Measurements from ENCODE around the gene OTOP1.
"Not testable (repeated sequence)": the region's sequence is repeated elsewhere in the genome, so short reads cannot be mapped to it uniquely, and the experiment has no call there.

The OTOP1 gene

GRCh38 chr4:4185528-4185927, 41.2 kb downstream of the OTOP1 start:
- H3K4me3 ChIP-seq (replicated peaks; ENCODE audit: low read depth, low read length) = no peak overlapping the region
- no peak for DNase-seq (ENCODE audit: low read depth)
- TF ChIP-seq, protein P1, sequence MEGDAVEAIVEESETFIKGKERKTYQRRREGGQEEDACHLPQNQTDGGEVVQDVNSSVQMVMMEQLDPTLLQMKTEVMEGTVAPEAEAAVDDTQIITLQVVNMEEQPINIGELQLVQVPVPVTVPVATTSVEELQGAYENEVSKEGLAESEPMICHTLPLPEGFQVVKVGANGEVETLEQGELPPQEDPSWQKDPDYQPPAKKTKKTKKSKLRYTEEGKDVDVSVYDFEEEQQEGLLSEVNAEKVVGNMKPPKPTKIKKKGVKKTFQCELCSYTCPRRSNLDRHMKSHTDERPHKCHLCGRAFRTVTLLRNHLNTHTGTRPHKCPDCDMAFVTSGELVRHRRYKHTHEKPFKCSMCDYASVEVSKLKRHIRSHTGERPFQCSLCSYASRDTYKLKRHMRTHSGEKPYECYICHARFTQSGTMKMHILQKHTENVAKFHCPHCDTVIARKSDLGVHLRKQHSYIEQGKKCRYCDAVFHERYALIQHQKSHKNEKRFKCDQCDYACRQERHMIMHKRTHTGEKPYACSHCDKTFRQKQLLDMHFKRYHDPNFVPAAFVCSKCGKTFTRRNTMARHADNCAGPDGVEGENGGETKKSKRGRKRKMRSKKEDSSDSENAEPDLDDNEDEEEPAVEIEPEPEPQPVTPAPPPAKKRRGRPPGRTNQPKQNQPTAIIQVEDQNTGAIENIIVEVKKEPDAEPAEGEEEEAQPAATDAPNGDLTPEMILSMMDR (IDR thresholded peaks at IDR 0.05; ENCODE audit: low read length, missing control alignments) = no peak

DNA sequence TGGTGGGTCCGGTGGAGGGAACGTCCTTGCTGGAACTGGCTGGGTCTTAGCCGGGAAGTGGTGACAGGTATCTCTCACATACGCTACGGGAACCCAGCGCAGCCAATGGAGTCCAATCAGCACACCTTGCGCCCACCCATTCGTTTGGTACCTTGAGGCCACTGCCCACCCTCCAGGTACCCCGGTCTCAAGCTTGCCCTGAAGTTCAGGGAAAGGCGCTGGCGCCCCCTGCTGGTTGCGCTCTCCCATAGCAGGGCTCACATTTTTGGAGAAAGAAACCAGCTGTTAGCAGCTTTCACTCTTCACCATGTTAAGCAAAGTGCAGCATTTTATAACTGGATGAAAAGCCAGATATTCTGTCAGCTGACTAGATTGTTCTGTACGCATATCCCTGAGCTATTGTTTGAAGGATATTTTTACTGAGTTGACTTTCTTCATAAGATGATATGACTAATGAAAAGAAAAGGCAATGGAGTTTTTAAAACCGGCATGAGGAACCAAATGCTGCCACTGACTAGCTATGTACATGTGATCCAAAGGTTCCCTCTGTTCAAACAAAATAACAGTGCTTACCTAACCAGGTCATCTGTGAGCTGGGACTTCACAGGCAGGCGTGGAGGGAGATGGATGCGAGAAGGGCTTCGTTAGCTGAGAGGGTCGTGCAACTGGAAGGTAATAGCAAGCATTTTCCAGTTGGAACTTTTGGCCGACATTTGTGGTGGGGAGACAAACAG, 43.7 kb downstream of the OTOP1 start:
- DNase-seq (ENCODE audit: low read depth) = peak; percentile 15

GRCh38 chr4:4170596-4171150, 56.1 kb downstream of the OTOP1 start:
- TF ChIP-seq, protein P1 (IDR thresholded peaks at IDR 0.05; ENCODE audit: low read length, missing control alignments) = no peak
- no peak for DNase-seq (ENCODE audit: low read depth)
- no peak overlapping the region for H3K4me3 ChIP-seq (replicated peaks; ENCODE audit: low read depth, low read length)

More for the DNA sequence above, 43.7 kb downstream of the OTOP1 start:
- TF ChIP-seq, protein P1 (IDR thresholded peaks at IDR 0.05; ENCODE audit: low read length, missing control alignments) = peak; percentile 57
- H3K4me3 ChIP-seq (replicated peaks; ENCODE audit: low read depth, low read length) = no peak overlapping the region

DNA sequence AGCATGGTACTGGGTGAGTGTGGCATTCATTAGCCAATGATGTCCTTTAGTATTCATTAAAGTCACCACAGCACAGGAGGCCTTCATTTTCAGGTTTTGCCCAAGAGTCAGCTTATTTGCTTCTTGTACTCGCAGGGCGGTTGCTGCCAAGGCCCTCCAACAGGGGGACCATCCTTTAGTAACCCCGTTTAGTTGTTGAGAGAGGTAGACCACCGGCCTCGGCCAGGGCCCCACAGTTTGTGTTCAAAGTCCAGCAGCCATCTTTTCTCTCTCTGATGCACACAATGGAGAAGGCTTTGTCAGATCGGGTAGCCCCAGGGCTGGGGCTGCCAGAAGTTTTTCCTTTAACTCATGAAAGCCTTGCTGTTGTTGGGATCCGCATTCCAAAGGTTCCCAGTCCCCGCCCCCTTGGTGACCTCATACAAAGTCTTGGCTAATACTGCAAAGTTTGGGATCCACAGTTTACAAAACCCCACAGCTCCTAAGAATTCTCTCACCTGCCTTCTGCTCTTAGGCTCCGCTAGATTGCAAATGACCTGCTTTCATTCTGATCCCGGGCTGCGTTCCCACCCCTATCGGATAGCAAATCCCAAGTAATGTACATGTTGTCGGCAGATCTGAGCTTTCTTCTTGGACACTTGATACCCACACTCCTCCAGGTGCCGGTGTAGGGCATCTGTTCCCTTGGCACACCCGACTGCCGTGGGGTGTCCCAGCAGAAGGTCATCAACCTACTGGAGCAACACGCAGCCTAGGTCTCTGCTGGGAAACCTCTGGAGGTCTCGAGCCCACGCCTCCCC, 58.5 kb downstream of the OTOP1 start:
- not testable (repeated sequence) for DNase-seq (ENCODE audit: low read depth); H3K4me3 ChIP-seq (replicated peaks; ENCODE audit: low read depth, low read length)

- not testable (repeated sequence) for H3K4me3 ChIP-seq (replicated peaks; ENCODE audit: low read depth, low read length); DNase-seq (ENCODE audit: low read depth)
These were observed 59.7 kb downstream of the OTOP1 start for GRCh38 chr4:4166986-4167385.

GRCh38 chr4:4165701-4166392, 60.9 kb downstream of the OTOP1 start:
- not testable (repeated sequence) for H3K4me3 ChIP-seq (replicated peaks; ENCODE audit: low read depth, low read length); DNase-seq (ENCODE audit: low read depth)

DNA sequence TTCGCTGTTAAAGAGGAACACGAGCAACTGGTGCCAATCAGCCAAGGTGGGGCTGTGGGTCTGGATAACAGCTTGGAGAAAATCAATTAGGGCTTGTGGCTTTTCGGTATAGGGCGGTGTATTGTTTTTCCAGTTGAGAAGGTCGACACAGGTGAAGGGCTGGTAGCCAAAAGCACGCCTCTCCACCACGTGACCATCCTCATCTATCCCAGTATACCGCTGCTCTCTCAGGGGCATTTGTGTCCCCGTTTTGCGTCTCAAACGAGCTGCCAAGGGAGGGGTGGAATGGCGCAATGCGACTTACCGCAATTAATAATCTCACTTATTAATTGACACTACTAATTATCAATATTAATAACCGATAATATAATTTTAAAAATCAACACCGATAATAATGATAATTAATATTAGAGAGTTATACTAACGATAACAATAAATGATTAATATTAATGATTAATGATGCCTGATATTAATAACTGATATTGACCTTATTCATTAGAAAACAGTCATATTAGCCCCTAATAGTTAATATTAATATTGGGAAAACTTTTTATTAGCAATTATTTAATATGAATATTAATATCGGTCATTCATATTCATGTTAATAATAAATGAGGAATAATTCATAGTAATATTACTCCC, 62.1 kb downstream of the OTOP1 start:
- not testable (repeated sequence) for H3K4me3 ChIP-seq (replicated peaks; ENCODE audit: low read depth, low read length); DNase-seq (ENCODE audit: low read depth)

DNA sequence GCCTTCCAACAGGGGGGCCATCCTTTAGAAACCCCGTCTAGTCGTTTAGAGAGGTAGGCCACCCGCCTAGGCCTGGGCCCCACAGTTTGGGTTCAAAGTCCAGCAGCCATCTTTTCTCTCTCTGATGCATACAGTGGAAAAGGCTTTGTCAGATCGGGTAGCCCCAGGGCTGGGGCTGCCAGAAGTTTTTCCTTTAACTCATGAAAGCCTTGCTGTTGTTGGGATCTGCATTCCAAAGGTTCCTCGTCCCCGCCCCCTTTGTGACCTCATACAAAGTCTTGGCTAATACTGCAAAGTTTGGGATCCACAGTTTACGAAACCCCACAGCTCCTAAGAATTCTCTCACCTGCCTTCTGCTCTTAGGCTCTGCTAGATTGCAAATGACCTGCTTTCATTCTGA, 64.5 kb downstream of the OTOP1 start:
- H3K4me3 ChIP-seq (replicated peaks; ENCODE audit: low read depth, low read length); DNase-seq (ENCODE audit: low read depth): not testable (repeated sequence)

DNA sequence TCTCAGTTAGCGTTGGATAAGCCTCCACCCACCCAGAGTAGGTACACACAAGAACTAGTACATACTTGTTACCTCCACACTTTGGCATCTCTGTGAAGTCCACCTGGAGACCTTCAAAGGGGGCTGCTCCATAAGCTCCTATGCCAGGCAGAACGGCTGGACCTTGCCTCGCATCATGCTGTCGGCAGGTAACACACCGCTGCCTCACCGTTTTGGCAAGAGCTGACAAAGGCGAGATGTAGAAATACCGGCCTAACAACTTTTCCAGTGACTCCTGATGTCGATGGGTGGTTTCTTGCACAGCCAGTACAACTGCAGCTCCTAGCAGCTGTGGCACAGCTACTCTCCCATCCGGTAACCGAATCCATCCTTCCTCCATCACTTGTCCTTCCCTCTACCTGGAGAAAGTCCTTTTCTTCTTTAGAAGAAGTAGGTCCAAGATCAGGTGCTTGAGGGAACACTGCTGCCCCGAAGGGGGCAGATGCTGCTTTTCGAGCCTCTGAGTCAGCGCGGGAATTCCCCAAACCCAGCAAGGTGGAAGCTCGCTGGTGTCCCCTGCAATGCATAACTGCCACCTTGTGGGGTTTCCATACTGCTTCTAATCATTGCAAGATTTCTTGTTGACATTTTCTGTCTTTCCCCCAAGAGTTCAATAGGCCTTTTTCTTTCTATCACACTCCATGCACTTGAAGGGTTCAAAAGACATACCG, 65.6 kb downstream of the OTOP1 start:
- H3K4me3 ChIP-seq (replicated peaks; ENCODE audit: low read depth, low read length); DNase-seq (ENCODE audit: low read depth): not testable (repeated sequence)

All from fibroblast of pulmonary artery (primary cell).